Panc1 (cell line): Measurements from ENCODE around the gene DYNC1I1. TPM values are rescaled to one million over a fixed set of nuclear protein-coding genes. Genes with fewer than 3 reads are reported as not detected.

Experiments
- ATAC-seq: fragments of 200-7000 bp; cut with Tn5 transposase; 2 replicates; pipeline ENCODE4 v1.9.1; 2020; ENCODE audit warnings: mild to moderate bottlenecking, moderate library complexity
- BruUV-seq: library from RNA; stranded (reverse); fragments of 400-500 nt; replicated peaks from 2 replicates; lab custom pipeline; 2021; lab: Mats Ljungman, UMichigan
- CTCF ChIA-PET: fragments of 300-600 bp; sonication (Branson Sonifier 250); formaldehyde crosslinking; loops from one replicate; lab custom pipeline; 2022; ENCODE audit warnings: antibody characterized with exemption; lab: Charles Lee
- POLR2A ChIA-PET: fragments of 300-600 bp; sonication (Branson Sonifier 250); formaldehyde crosslinking; loops from one replicate; lab custom pipeline; 2022; ENCODE audit warnings: antibody characterized with exemption; lab: Charles Lee
- DNase-seq: peaks from one replicate; pipeline ENCODE4 v3.0.0-alpha.2; 2010; ENCODE audit warnings: low read depth, low spot score
- H3K27ac ChIP-seq: 2 replicates; pipeline ENCODE4 v1.5.1; 2011; ENCODE audit warnings: mild to moderate bottlenecking, low read length, inconsistent platforms
- H3K27me3 ChIP-seq: fragments of 200-500 bp; sonication (Bioruptor generic); 2 replicates; pipeline ENCODE4 v1.6.0; 2014; ENCODE audit warnings: low read length, inconsistent platforms; ENCODE audit not compliant: control insufficient read depth, insufficient read depth
- H3K36me3 ChIP-seq: fragments of 200-500 bp; sonication (Bioruptor generic); 2 replicates; pipeline ENCODE4 v1.5.1; 2014; ENCODE audit warnings: inconsistent platforms, mild to moderate bottlenecking, low read length, moderate library complexity; ENCODE audit not compliant: control insufficient read depth, insufficient read depth
- H3K4me1 ChIP-seq: 2 replicates; pipeline ENCODE4 v1.5.1; 2011; ENCODE audit warnings: inconsistent platforms, mild to moderate bottlenecking, low read length, moderate library complexity; ENCODE audit not compliant: control insufficient read depth, insufficient read depth
- H3K4me3 ChIP-seq, 2 experiments: 2 replicates each; pipeline ENCODE4 v1.5.1; 2011 to 2012; ENCODE audit warnings: low read depth in 2 of 2, low read length in 2 of 2, mild to moderate bottlenecking in 2 of 2, inconsistent platforms in 1 of 2, moderate library complexity in 1 of 2
- H3K9me3 ChIP-seq: fragments of 200-500 bp; sonication (Bioruptor generic); 2 replicates; pipeline ENCODE4 v1.5.1; 2014; ENCODE audit warnings: low read depth, mild to moderate bottlenecking, inconsistent platforms, low read length, moderate library complexity; ENCODE audit not compliant: control insufficient read depth, insufficient read depth
- POLR2AphosphoS5 ChIP-seq: IDR thresholded peaks from 2 replicates; pipeline ENCODE4 v1.6.1; 2012; ENCODE audit warnings: mild to moderate bottlenecking, low read depth, low read length, moderate library complexity
- TCF7L2 ChIP-seq: IDR thresholded peaks from 2 replicates; pipeline ENCODE4 v1.6.1; 2011; ENCODE audit warnings: mild to moderate bottlenecking, low read depth, low read length, inconsistent platforms
- in situ Hi-C: cut with HindIII; loops from 2 replicates; pipeline ENCODE4 v1.10.0; 2016; ENCODE audit warnings: low sequenced_read_pairs, low pct_unique_long_range_greater_than_20kb
- intact Hi-C: fragments of 100-400 bp; cut with micrococcal nuclease; formaldehyde crosslinking; loops from one replicate; pipeline ENCODE4 v1.10.0; 2022; ENCODE audit not compliant: unreplicated experiment
- total RNA-seq: library from RNA; stranded (reverse); gene quantifications from one replicate; pipeline ENCODE4 v1.2.1, GENCODE V29; 2021; ENCODE audit not compliant: unreplicated experiment
- TF ChIP-seq, protein P1 (sequence below): fragments of 450-650 bp; IDR thresholded peaks from 2 replicates; pipeline ENCODE4 v1.5.1; 2017; ENCODE audit warnings: mild to moderate bottlenecking
- TF ChIP-seq, protein P2 (sequence below), 2 experiments: IDR thresholded peaks; 2 replicates each; pipeline ENCODE4 v1.6.1; 2011 to 2012; ENCODE audit warnings: low read depth in 2 of 2, control low read depth in 1 of 2, low read length in 1 of 2, mild to moderate bottlenecking in 1 of 2, moderate library complexity in 1 of 2; ENCODE audit not compliant: insufficient read depth in 1 of 2

Gene DYNC1I1
- total RNA-seq, 1 experiment from 2014 or later: 0.13 TPM

DNA sequence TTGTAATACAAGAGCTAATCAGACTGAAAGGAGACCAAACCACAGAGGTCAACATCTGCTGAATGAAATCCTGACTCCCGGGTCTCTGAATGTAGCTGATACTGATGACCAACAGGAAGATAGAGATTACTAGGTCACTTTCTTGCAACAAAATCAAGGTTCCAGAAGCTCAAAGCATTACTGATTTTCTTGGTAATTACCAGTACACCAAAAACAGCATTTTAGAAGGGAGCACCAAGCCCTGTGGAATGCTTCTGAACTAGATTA lies 371.8 kb downstream of the DYNC1I1 start:
- Histone ChIP-seq H3K9me3 (no peaks in the 10 kb centered on the region), H3K27ac (no peak overlapping the region), H3K4me1 (no peaks in the 10 kb centered on the region), H3K36me3 (peaks cover 16% of the 10 kb centered on the region), H3K4me3 (no peak overlapping the region), H3K27me3 (no peaks in the 10 kb centered on the region)
- BruUV-seq: no TSS peak
- ChIA-PET CTCF (no interaction called here), POLR2A (no interaction called here)
- ATAC-seq (no peak), DNase-seq (no peak)
- intact Hi-C loops: no loop called here
- in situ Hi-C loops: no loop called here
- TF ChIP-seq, protein P1, sequence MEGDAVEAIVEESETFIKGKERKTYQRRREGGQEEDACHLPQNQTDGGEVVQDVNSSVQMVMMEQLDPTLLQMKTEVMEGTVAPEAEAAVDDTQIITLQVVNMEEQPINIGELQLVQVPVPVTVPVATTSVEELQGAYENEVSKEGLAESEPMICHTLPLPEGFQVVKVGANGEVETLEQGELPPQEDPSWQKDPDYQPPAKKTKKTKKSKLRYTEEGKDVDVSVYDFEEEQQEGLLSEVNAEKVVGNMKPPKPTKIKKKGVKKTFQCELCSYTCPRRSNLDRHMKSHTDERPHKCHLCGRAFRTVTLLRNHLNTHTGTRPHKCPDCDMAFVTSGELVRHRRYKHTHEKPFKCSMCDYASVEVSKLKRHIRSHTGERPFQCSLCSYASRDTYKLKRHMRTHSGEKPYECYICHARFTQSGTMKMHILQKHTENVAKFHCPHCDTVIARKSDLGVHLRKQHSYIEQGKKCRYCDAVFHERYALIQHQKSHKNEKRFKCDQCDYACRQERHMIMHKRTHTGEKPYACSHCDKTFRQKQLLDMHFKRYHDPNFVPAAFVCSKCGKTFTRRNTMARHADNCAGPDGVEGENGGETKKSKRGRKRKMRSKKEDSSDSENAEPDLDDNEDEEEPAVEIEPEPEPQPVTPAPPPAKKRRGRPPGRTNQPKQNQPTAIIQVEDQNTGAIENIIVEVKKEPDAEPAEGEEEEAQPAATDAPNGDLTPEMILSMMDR: no peak
- TF ChIP-seq TCF7L2 (no peak), POLR2AphosphoS5 (no peak)
- TF ChIP-seq, protein P2, sequence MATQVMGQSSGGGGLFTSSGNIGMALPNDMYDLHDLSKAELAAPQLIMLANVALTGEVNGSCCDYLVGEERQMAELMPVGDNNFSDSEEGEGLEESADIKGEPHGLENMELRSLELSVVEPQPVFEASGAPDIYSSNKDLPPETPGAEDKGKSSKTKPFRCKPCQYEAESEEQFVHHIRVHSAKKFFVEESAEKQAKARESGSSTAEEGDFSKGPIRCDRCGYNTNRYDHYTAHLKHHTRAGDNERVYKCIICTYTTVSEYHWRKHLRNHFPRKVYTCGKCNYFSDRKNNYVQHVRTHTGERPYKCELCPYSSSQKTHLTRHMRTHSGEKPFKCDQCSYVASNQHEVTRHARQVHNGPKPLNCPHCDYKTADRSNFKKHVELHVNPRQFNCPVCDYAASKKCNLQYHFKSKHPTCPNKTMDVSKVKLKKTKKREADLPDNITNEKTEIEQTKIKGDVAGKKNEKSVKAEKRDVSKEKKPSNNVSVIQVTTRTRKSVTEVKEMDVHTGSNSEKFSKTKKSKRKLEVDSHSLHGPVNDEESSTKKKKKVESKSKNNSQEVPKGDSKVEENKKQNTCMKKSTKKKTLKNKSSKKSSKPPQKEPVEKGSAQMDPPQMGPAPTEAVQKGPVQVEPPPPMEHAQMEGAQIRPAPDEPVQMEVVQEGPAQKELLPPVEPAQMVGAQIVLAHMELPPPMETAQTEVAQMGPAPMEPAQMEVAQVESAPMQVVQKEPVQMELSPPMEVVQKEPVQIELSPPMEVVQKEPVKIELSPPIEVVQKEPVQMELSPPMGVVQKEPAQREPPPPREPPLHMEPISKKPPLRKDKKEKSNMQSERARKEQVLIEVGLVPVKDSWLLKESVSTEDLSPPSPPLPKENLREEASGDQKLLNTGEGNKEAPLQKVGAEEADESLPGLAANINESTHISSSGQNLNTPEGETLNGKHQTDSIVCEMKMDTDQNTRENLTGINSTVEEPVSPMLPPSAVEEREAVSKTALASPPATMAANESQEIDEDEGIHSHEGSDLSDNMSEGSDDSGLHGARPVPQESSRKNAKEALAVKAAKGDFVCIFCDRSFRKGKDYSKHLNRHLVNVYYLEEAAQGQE (IDR thresholded peaks at IDR 0.05; ENCODE audit: insufficient read depth in 1 of 2, low read depth in 2 of 2, low read length in 1 of 2): no peak

Other genes with a start within 250 kb of the DYNC1I1 start
- gene PDK4, start 176.0 kb upstream of the DYNC1I1 start, total RNA-seq: 1.4 TPM